GM23338 (cell line): ENCODE results near the gene PGLYRP2. TPM values are rescaled to one million over a fixed set of nuclear protein-coding genes. Genes with fewer than 3 reads are reported as not detected.

Experiments
- microRNA counts: library from miRNA; unstranded; fragments of <30 nt; microRNA quantifications from one replicate; lab custom pipeline; 2017
- microRNA-seq: library from miRNA; unstranded; fragments of <30 nt; microRNA quantifications from one replicate; pipeline ENCODE4, GENCODE V29; 2017
- polyA plus RNA-seq: library from polyadenylated mRNA; unstranded; fragments of >200 nt; fragmentation: Nextera tagmentation; extraction: Ambion mirVana; gene quantifications from 2 replicates; pipeline ENCODE4 v1.2.1, GENCODE V29; 2016
- small RNA-seq: library from RNA; depleted of rRNA; stranded (forward); fragments of <200 nt; gene quantifications from one replicate; pipeline ENCODE3, GENCODE V24; 2014; ENCODE audit warnings: low replicate concordance
- total RNA-seq: library from RNA; depleted of rRNA; stranded (reverse); fragments of >200 nt; shearing (Covaris generic); gene quantifications from 2 replicates; pipeline ENCODE4 v1.2.3, GENCODE V29; 2014; rRNA removed

Gene PGLYRP2
- total and polyA plus RNA-seq, 2 experiments from 2014 or later: not detected

MicroRNAs within 50 kb of the gene (microRNA counts, 767-probe panel; counts per million panel counts)
- microRNA hsa-miR-1470 (lab: Ali Mortazavi, UCI): not detected

Small RNAs within 50 kb of the gene (microRNA-seq; reads per million reads assigned to microRNA genes)
- not detected for gene MIR1470

Small RNAs within 50 kb of the gene (small RNA-seq; reads per million reads assigned to genes)
- not detected for gene MIR1470

Other genes starting within 250 kb of the PGLYRP2 start
- 15.0 and 24.8 TPM in 2 replicates for gene EPHX3, start 247.1 kb downstream of the PGLYRP2 start, total RNA-seq
- gene EPHX3, start 247.1 kb downstream of the PGLYRP2 start, polyA plus RNA-seq: 19.7 and 19.8 TPM in 2 replicates
- gene BRD4, start 147.0 kb downstream of the PGLYRP2 start, total RNA-seq: 63.5 and 63.8 TPM in 2 replicates
- 115 and 127 TPM in 2 replicates for gene BRD4, start 147.0 kb downstream of the PGLYRP2 start, polyA plus RNA-seq
- gene AKAP8, start 99.7 kb downstream of the PGLYRP2 start, total RNA-seq: 26.4 and 36.5 TPM in 2 replicates
- gene AKAP8, start 99.7 kb downstream of the PGLYRP2 start, polyA plus RNA-seq: 22.4 and 25.2 TPM in 2 replicates
- gene AKAP8L, start 60.5 kb downstream of the PGLYRP2 start, total RNA-seq: 143 and 165 TPM in 2 replicates
- 72.2 and 78.8 TPM in 2 replicates for gene AKAP8L, start 60.5 kb downstream of the PGLYRP2 start, polyA plus RNA-seq
- 29.0 and 39.5 TPM in 2 replicates for gene WIZ, start 29.5 kb downstream of the PGLYRP2 start, total RNA-seq
- gene WIZ, start 29.5 kb downstream of the PGLYRP2 start, polyA plus RNA-seq: 8.9 and 10.3 TPM in 2 replicates
- 1.3 and 1.9 TPM in 2 replicates for gene RASAL3, start 15.0 kb downstream of the PGLYRP2 start, total RNA-seq
- gene RASAL3, start 15.0 kb downstream of the PGLYRP2 start, polyA plus RNA-seq: 1.6 and 1.8 TPM in 2 replicates
- 0.19 and 1.5 TPM in 2 replicates for gene CYP4F22, start 29.0 kb upstream of the PGLYRP2 start, total RNA-seq
- gene CYP4F22, start 29.0 kb upstream of the PGLYRP2 start, polyA plus RNA-seq: 0.24 and 0.35 TPM in 2 replicates
- gene CYP4F8, start 135.7 kb upstream of the PGLYRP2 start, total RNA-seq: not detected in 2 replicates
- not detected in 2 replicates for gene CYP4F8, start 135.7 kb upstream of the PGLYRP2 start, polyA plus RNA-seq
- gene CYP4F3, start 161.4 kb upstream of the PGLYRP2 start, total RNA-seq: not detected in 2 replicates
- not detected in 2 replicates for gene CYP4F3, start 161.4 kb upstream of the PGLYRP2 start, polyA plus RNA-seq
- not detected in 2 replicates for gene CYP4F12, start 193.6 kb upstream of the PGLYRP2 start, total RNA-seq
- not detected in 2 replicates for gene CYP4F12, start 193.6 kb upstream of the PGLYRP2 start, polyA plus RNA-seq
- not detected in 2 replicates for gene OR10H2, start 248.5 kb upstream of the PGLYRP2 start, total RNA-seq
- gene OR10H2, start 248.5 kb upstream of the PGLYRP2 start, polyA plus RNA-seq: not detected in 2 replicates